GM23338 (cell line): Measurements from ENCODE around the gene PRKCI.

Experiments
- CREB1 ChIP-seq: fragments of 250-450 bp; sonication (Bioruptor Pico); IDR thresholded peaks from 2 replicates; pipeline ENCODE4 v1.5.0; 2020; ENCODE audit warnings: low read depth, mild to moderate bottlenecking, moderate library complexity
- CTCF ChIP-seq, 2 experiments: fragments of 200-600 bp in 1 of 2; sonication (generic) in 1 of 2; conservative IDR thresholded peaks; 2 replicates each; pipeline versions ENCODE4 v1.5.1 to v1.6.1; 2016 to 2017; ENCODE audit warnings: antibody characterized with exemption in 2 of 2, low read depth in 2 of 2, mild to moderate bottlenecking in 2 of 2, moderate library complexity in 1 of 2
- ETS1 ChIP-seq: IDR thresholded peaks from 2 replicates; pipeline ENCODE4 v1.6.1; 2016; ENCODE audit warnings: antibody characterized with exemption
- EZH2 ChIP-seq: fragments of 200-600 bp; sonication (generic); IDR thresholded peaks from one replicate; pipeline ENCODE4 v1.8.0; 2017; ENCODE audit warnings: antibody characterized with exemption, mild to moderate bottlenecking, low read depth; ENCODE audit not compliant: unreplicated experiment
- EZH2phosphoT487 ChIP-seq: fragments of 200-600 bp; sonication (generic); IDR thresholded peaks from one replicate; pipeline ENCODE4 v1.8.1; 2018; ENCODE audit warnings: antibody characterized with exemption; ENCODE audit not compliant: unreplicated experiment
- JUNB ChIP-seq: IDR thresholded peaks from one replicate; pipeline ENCODE4 v1.6.1; 2016; ENCODE audit warnings: antibody characterized with exemption; ENCODE audit not compliant: unreplicated experiment
- NANOG ChIP-seq: IDR thresholded peaks from 2 replicates; pipeline ENCODE4 v1.6.1; 2016; ENCODE audit warnings: antibody characterized with exemption, borderline replicate concordance
- POLR2AphosphoS5 ChIP-seq: IDR thresholded peaks from 2 replicates; pipeline ENCODE4 v1.6.1; 2016; ENCODE audit warnings: antibody characterized with exemption, low read depth
- REST ChIP-seq: IDR thresholded peaks from one replicate; pipeline ENCODE4 v1.6.1; 2018; ENCODE audit warnings: antibody characterized with exemption; ENCODE audit not compliant: unreplicated experiment

- TF ChIP-seq CTCF (conservative IDR thresholded peaks at IDR 0.05; ENCODE audit: low read depth in 2 of 2): no peak
- no peak for TF ChIP-seq EZH2phosphoT487
- TF ChIP-seq EZH2: no peak
- no peak for TF ChIP-seq NANOG
- TF ChIP-seq REST: no peak
- no peak for TF ChIP-seq POLR2AphosphoS5
- TF ChIP-seq CREB1 (CRISPR knock-in tag): no peak
- no peak for TF ChIP-seq ETS1
- no peak for TF ChIP-seq JUNB
Observed at GRCh38 chr3:170211668-170212067, 10.6 kb upstream of the PRKCI start.
